Keratinocyte (primary cell): ENCODE data around the gene MACROH2A1. TPM values are rescaled to one million over a fixed set of nuclear protein-coding genes. Genes with fewer than 3 reads are reported as not detected.

Experiments
- DNase-seq: peaks from one replicate; pipeline ENCODE4 v3.0.0-alpha.2; 2011; ENCODE audit warnings: low read depth, missing footprints, low spot score
- FAIRE-seq: peaks from 2 replicates; lab custom pipeline; 2011; peaks lifted over from hg19 to GRCh38; lab: Jason Lieb, UNC
- H2AFZ ChIP-seq: 2 replicates; pipeline ENCODE4 v1.6.0; 2012; ENCODE audit warnings: low read length, control low read depth, inconsistent platforms; ENCODE audit not compliant: control insufficient read depth
- H3K27ac ChIP-seq: 2 replicates; pipeline ENCODE4 v1.5.1; 2011; ENCODE audit warnings: low read length; ENCODE audit not compliant: control insufficient read depth, insufficient read depth
- H3K27me3 ChIP-seq: 3 replicates; pipeline ENCODE4 v1.6.0; 2011; ENCODE audit warnings: low read length; ENCODE audit not compliant: control insufficient read depth, insufficient read depth; ENCODE audit errors: extremely low read depth
- H3K36me3 ChIP-seq, 2 experiments: 2 replicates in 1 of 2; 3 replicates in 1 of 2; pipeline ENCODE4 v1.5.1; 2011; ENCODE audit warnings: low read length in 2 of 2, mild to moderate bottlenecking in 1 of 2; ENCODE audit not compliant: control insufficient read depth in 2 of 2, insufficient read depth in 2 of 2; ENCODE audit errors: extremely low read depth in 1 of 2
- H3K4me1 ChIP-seq: 3 replicates; pipeline ENCODE4 v1.5.1; 2011; ENCODE audit warnings: low read length; ENCODE audit not compliant: control insufficient read depth, insufficient read depth; ENCODE audit errors: extremely low read depth
- H3K4me2 ChIP-seq: 3 replicates; pipeline ENCODE4 v1.6.0; 2011; ENCODE audit warnings: low read depth, low read length; ENCODE audit not compliant: control insufficient read depth, insufficient read depth; ENCODE audit errors: extremely low read depth
- H3K4me3 ChIP-seq, 3 experiments: fragments of 200-600 bp in 1 of 3; sonication (generic) in 1 of 3; 2 replicates in 2 of 3; 3 replicates in 1 of 3; pipeline ENCODE4 v1.5.1; 2011 to 2016; ENCODE audit warnings: low read length in 3 of 3, mild to moderate bottlenecking in 3 of 3, control low read depth in 2 of 3, inconsistent platforms in 1 of 3, low read depth in 1 of 3, mixed read lengths in 1 of 3, mixed run types in 1 of 3, moderate library complexity in 1 of 3; ENCODE audit not compliant: control insufficient read depth in 2 of 3, insufficient read depth in 2 of 3; ENCODE audit errors: extremely low read depth in 1 of 3
- H3K79me2 ChIP-seq: 2 replicates; pipeline ENCODE4 v1.6.0; 2012; ENCODE audit warnings: low read length; ENCODE audit not compliant: control insufficient read depth, insufficient read depth
- H3K9ac ChIP-seq: 3 replicates; pipeline ENCODE4 v1.6.0; 2011; ENCODE audit warnings: low read length; ENCODE audit not compliant: control insufficient read depth, insufficient read depth; ENCODE audit errors: extremely low read depth
- H3K9me1 ChIP-seq: 3 replicates; pipeline ENCODE4 v1.6.0; 2011; ENCODE audit warnings: low read length; ENCODE audit not compliant: control insufficient read depth, insufficient read depth; ENCODE audit errors: extremely low read depth
- H3K9me3 ChIP-seq: 2 replicates; pipeline ENCODE4 v1.5.1; 2012; ENCODE audit warnings: low read depth, low read length; ENCODE audit not compliant: control insufficient read depth
- H4K20me1 ChIP-seq: 3 replicates; pipeline ENCODE4 v1.6.0; 2011; ENCODE audit warnings: low read length; ENCODE audit not compliant: control insufficient read depth, insufficient read depth; ENCODE audit errors: extremely low read depth
- CTCF ChIP-seq, 3 experiments: IDR thresholded peaks in 1 of 3; conservative IDR thresholded peaks in 1 of 3; optimal IDR thresholded peaks in 1 of 3; 2 replicates in 2 of 3; 3 replicates in 1 of 3; pipeline versions ENCODE3 to v1.5.1; 2011; ENCODE audit warnings: low read length in 3 of 3, mild to moderate bottlenecking in 3 of 3, moderate library complexity in 2 of 3, control low read depth in 1 of 3, inconsistent platforms in 1 of 3; ENCODE audit not compliant: insufficient read depth in 2 of 3; ENCODE audit errors: extremely low read depth in 1 of 3
- EZH2 ChIP-seq: IDR thresholded peaks from one replicate; pipeline ENCODE4 v1.6.1; 2012; ENCODE audit warnings: inconsistent platforms, mild to moderate bottlenecking, low read length, moderate library complexity
- dilution Hi-C: fragments of 300-500 bp; cut with MboI; formaldehyde crosslinking; loops from one replicate; pipeline ENCODE4 v1.7.0; 2020; ENCODE audit warnings: low sequenced_read_pairs; ENCODE audit not compliant: extremely low pct_ligation_motif_present
- polyA plus RNA-seq, 5 experiments: library from polyadenylated mRNA; depleted of rRNA in 3 of 5; stranded (reverse) in 3 of 5; stranded (forward) in 1 of 5; unstranded in 1 of 5; fragments of >200 nt; gene quantifications; 1 replicate in 1 of 5; 2 replicates in 3 of 5; 3 replicates in 1 of 5; pipeline versions ENCODE4 v1.2.1 to v1.2.3, GENCODE V29; 2011 to 2012; ENCODE audit warnings: missing spikeins in 2 of 5, low read depth in 1 of 5, low replicate concordance in 1 of 5

MACROH2A1 gene
- polyA plus RNA-seq, 1 donor (not counting 4 experiments of a cell fraction or from before 2014, with no cell fraction given) = 208 TPM

GRCh38 chr5:135437796-135438560, 38.9 kb upstream of the MACROH2A1 start:
- H3K36me3 ChIP-seq = no peaks in the 10 kb centered on the region
- H3K27me3 ChIP-seq = peaks cover 25% of the 10 kb centered on the region
- peaks cover 4% of the 10 kb centered on the region for H3K4me1 ChIP-seq
- H3K4me3 ChIP-seq = no peak overlapping the region
- no peaks in the 10 kb centered on the region for H4K20me1 ChIP-seq
- dilution Hi-C loops = no loop called here
- H3K4me2 ChIP-seq = no peak overlapping the region
- no peak overlapping the region for H2AFZ ChIP-seq
- FAIRE-seq = no peak
- no peak for DNase-seq
- H3K9ac ChIP-seq = no peak overlapping the region
- no peaks in the 10 kb centered on the region for H3K9me3 ChIP-seq
- no peaks in the 10 kb centered on the region for H3K79me2 ChIP-seq
- TF ChIP-seq EZH2 = no peak
- TF ChIP-seq CTCF (optimal IDR thresholded peaks at IDR 0.05 in 1 of 3, IDR thresholded peaks at IDR 0.05 in 1 of 3, conservative IDR thresholded peaks at IDR 0.05 in 1 of 3; ENCODE audit: extremely low read depth in 1 of 3, insufficient read depth in 2 of 3, low read length in 3 of 3) = no peak
- no peaks in the 10 kb centered on the region for H3K9me1 ChIP-seq
- no peak overlapping the region for H3K27ac ChIP-seq

- no peak for DNase-seq
- H3K9ac ChIP-seq = no peak overlapping the region
- FAIRE-seq = no peak
Observed at GRCh38 chr5:135437422-135437795, 38.4 kb upstream of the MACROH2A1 start.

More at GRCh38 chr5:135437422-135437795, 38.4 kb upstream of the MACROH2A1 start:
- Histone ChIP-seq H3K9me3 (no peaks in the 10 kb centered on the region), H3K4me3 (no peak overlapping the region), H3K27ac (no peak overlapping the region), H3K4me2 (no peak overlapping the region), H3K36me3 (no peaks in the 10 kb centered on the region), H3K9me1 (no peaks in the 10 kb centered on the region), H3K27me3 (peaks cover 25% of the 10 kb centered on the region), H2AFZ (no peak overlapping the region), H3K79me2 (no peaks in the 10 kb centered on the region), H3K4me1 (peaks cover 4% of the 10 kb centered on the region), H4K20me1 (no peaks in the 10 kb centered on the region)
- TF ChIP-seq EZH2 = no peak
- TF ChIP-seq CTCF (optimal IDR thresholded peaks at IDR 0.05 in 1 of 3, IDR thresholded peaks at IDR 0.05 in 1 of 3, conservative IDR thresholded peaks at IDR 0.05 in 1 of 3; ENCODE audit: extremely low read depth in 1 of 3, insufficient read depth in 2 of 3, low read length in 3 of 3) = no peak
- dilution Hi-C loops = no loop called here
